ENCODE measurements around the gene S100A14. TPM values are rescaled to one million over a fixed set of nuclear protein-coding genes. Genes with fewer than 3 reads are reported as not detected.

Gene S100A14
- total RNA-seq, 2 experiments from 2014 or later = not detected

DNA sequence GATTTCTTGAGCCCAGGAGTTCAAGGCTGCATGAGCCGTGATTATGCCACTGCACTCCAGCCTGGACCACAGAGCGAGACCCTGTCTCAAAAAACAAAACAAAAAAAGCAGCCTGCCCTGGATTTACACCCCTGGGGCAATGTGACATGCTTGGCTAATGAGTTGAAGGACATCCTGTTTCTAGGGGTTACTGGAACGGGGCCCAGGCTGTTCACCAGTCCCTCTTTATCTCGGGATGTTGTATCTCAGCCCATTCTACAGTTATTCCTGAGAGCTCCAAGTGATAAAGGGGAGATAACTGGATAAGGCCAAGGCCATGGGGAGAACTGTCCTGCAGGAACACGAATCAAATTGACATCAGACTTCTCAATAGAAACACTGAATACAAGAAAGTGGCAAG lies 28.8 kb downstream of the S100A14 start:
- ChIA-PET POLR2A (interaction anchor here (1.3 kb wide), 1 partner anchor 19 kb away, joined by 5 read pairs; no protein-coding TSS in a partner anchor), CTCF (ENCODE audit: unreplicated experiment) (no interaction called here)
- Histone ChIP-seq H3K4me1 (ENCODE audit: insufficient read depth, low read length, poor library complexity, severe bottlenecking) (no peaks in the 10 kb centered on the region), H2AFZ (ENCODE audit: low read length) (no peak overlapping the region), H3K4me2 (ENCODE audit: low read length) (no peak overlapping the region), H3K27ac (ENCODE audit: low read depth, low read length, poor library complexity, severe bottlenecking) (no peak overlapping the region), H3K4me3 (ENCODE audit: low read depth, low read length, poor library complexity, severe bottlenecking) (no peak overlapping the region), H3K9me3 (ENCODE audit: low read length) (no peaks in the 10 kb centered on the region), H3K9me2 (ENCODE audit: insufficient read depth, low read length) (no peaks in the 10 kb centered on the region), H4K20me1 (ENCODE audit: insufficient read depth, low read length) (no peaks in the 10 kb centered on the region), H3K79me2 (ENCODE audit: insufficient read depth, low read depth, low read length) (no peaks in the 10 kb centered on the region), H3K36me3 (ENCODE audit: insufficient read depth, low read length) (no peaks in the 10 kb centered on the region)
- no peak for DNase-seq (ENCODE audit: low spot score)
- no TSS peak for BruUV-seq (replicated peaks)
- TF ChIP-seq EZH2phosphoT487 (IDR thresholded peaks at IDR 0.05; ENCODE audit: borderline replicate concordance, low read depth, low read length) = no peak
- intact Hi-C loops (cut with micrococcal nuclease; ENCODE audit: unreplicated experiment) = no loop called here

DNA sequence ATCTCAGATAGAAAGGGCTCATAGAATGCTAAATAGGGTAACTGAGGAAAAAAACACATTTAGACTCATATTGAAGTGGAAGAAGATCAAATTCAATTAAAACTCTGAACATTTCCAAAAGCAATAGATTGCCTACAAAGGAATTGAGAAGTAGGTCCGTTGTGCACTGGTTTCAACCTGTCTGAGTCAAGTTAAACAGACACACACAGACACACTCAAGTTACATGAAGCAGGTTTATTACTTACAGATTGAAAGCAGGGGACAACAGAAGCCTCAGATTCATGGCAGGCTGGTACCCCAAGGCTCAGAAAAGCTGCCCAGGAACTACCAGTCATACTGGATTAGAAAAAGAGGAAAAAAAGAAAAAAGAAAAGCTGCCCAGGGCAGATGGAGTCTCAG lies 29.8 kb downstream of the S100A14 start:
- H4K20me1 ChIP-seq (ENCODE audit: insufficient read depth, low read length) = no peaks in the 10 kb centered on the region
- ChIA-PET POLR2A (interaction anchor here (1.3 kb wide), 1 partner anchor 20 kb away, joined by 5 read pairs; no protein-coding TSS in a partner anchor), CTCF (ENCODE audit: unreplicated experiment) (no interaction called here)
- H3K4me2 ChIP-seq (ENCODE audit: low read length) = no peak overlapping the region
- intact Hi-C loops (cut with micrococcal nuclease; ENCODE audit: unreplicated experiment) = no loop called here
- H2AFZ ChIP-seq (ENCODE audit: low read length) = peak overlapping the region; percentile 39; the same call in 1 of the 2 replicates
- DNase-seq (ENCODE audit: low spot score) = no peak
- BruUV-seq (replicated peaks) = no TSS peak
- H3K36me3 ChIP-seq (ENCODE audit: insufficient read depth, low read length) = no peaks in the 10 kb centered on the region
- TF ChIP-seq, protein P1, sequence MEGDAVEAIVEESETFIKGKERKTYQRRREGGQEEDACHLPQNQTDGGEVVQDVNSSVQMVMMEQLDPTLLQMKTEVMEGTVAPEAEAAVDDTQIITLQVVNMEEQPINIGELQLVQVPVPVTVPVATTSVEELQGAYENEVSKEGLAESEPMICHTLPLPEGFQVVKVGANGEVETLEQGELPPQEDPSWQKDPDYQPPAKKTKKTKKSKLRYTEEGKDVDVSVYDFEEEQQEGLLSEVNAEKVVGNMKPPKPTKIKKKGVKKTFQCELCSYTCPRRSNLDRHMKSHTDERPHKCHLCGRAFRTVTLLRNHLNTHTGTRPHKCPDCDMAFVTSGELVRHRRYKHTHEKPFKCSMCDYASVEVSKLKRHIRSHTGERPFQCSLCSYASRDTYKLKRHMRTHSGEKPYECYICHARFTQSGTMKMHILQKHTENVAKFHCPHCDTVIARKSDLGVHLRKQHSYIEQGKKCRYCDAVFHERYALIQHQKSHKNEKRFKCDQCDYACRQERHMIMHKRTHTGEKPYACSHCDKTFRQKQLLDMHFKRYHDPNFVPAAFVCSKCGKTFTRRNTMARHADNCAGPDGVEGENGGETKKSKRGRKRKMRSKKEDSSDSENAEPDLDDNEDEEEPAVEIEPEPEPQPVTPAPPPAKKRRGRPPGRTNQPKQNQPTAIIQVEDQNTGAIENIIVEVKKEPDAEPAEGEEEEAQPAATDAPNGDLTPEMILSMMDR (conservative IDR thresholded peaks at IDR 0.05; ENCODE audit: low read length) = no peak
- no peak for TF ChIP-seq EZH2phosphoT487 (IDR thresholded peaks at IDR 0.05; ENCODE audit: borderline replicate concordance, low read depth, low read length)
- H3K9me2 ChIP-seq (ENCODE audit: insufficient read depth, low read length) = no peaks in the 10 kb centered on the region
- H3K79me2 ChIP-seq (ENCODE audit: insufficient read depth, low read depth, low read length) = no peaks in the 10 kb centered on the region
- H3K4me1 ChIP-seq (ENCODE audit: insufficient read depth, low read length, poor library complexity, severe bottlenecking) = no peaks in the 10 kb centered on the region
- H3K27ac ChIP-seq (ENCODE audit: low read depth, low read length, poor library complexity, severe bottlenecking) = no peak overlapping the region
- no peaks in the 10 kb centered on the region for H3K9me3 ChIP-seq (ENCODE audit: low read length)
- H3K4me3 ChIP-seq (ENCODE audit: low read depth, low read length, poor library complexity, severe bottlenecking) = no peak overlapping the region

DNA sequence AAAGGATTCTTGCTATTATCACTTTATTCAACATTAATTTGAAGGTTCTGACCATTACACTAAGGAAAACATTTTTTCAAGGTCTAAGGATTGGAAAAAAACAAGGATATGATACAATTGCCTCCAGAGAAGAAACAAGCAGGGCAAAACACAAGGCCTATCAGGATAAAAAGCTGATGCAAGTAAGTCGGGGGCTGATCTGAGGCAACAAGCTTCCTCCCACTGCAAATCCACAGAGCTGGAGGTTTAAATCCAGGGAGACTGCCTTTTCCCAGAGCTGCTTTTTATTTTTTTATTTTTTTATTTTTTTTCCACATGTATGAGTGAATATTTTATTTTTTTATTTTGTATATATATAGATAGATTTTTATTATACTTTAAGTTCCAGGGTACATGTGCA lies 31.1 kb downstream of the S100A14 start:
- DNase-seq (ENCODE audit: low spot score) = no peak
- Histone ChIP-seq H2AFZ (ENCODE audit: low read length) (no peak overlapping the region), H3K9me2 (ENCODE audit: insufficient read depth, low read length) (no peaks in the 10 kb centered on the region), H3K4me2 (ENCODE audit: low read length) (no peak overlapping the region), H3K36me3 (ENCODE audit: insufficient read depth, low read length) (no peaks in the 10 kb centered on the region), H3K4me3 (ENCODE audit: low read depth, low read length, poor library complexity, severe bottlenecking) (no peak overlapping the region), H3K27ac (ENCODE audit: low read depth, low read length, poor library complexity, severe bottlenecking) (no peak overlapping the region), H3K79me2 (ENCODE audit: insufficient read depth, low read depth, low read length) (no peaks in the 10 kb centered on the region), H4K20me1 (ENCODE audit: insufficient read depth, low read length) (no peaks in the 10 kb centered on the region), H3K4me1 (ENCODE audit: insufficient read depth, low read length, poor library complexity, severe bottlenecking) (no peaks in the 10 kb centered on the region), H3K9me3 (ENCODE audit: low read length) (no peaks in the 10 kb centered on the region)
- intact Hi-C loops (cut with micrococcal nuclease; ENCODE audit: unreplicated experiment) = no loop called here
- BruUV-seq (replicated peaks) = no TSS peak
- TF ChIP-seq EZH2phosphoT487 (IDR thresholded peaks at IDR 0.05; ENCODE audit: borderline replicate concordance, low read depth, low read length) = no peak
- TF ChIP-seq, protein P1 (conservative IDR thresholded peaks at IDR 0.05; ENCODE audit: low read length) = no peak
- ChIA-PET POLR2A (interaction anchor here (1.0 to 1.4 kb wide), 2 partner anchors 13 kb away, joined by 3 to 5 read pairs; no protein-coding TSS in a partner anchor), CTCF (ENCODE audit: unreplicated experiment) (no interaction called here)

Data from OCI-LY7 (cell line).